Measurements from ENCODE around the gene FXR1. TPM values are rescaled to one million over a fixed set of nuclear protein-coding genes. Genes with fewer than 3 reads are reported as not detected.
A peak's percentile ranks its signal among the peaks of the same experiment; 100 is the strongest.
"Not testable (repeated sequence)": the region's sequence is repeated elsewhere in the genome, so short reads cannot be mapped to it uniquely, and the experiment has no call there.

FXR1 gene
- total RNA-seq, 4 donors from 2014 or later, result 77.1 to 133 (median 95.8) TPM

GRCh38 chr3:180989291-180990163 lies 77.1 kb downstream of the FXR1 start, which contains the start of gene DNAJC19:
DNAJC19 (minus strand) TSS chr3:180989736; CDS start chr3:180989602, 134 bp downstream.
- peak in 2 of 5 experiments; percentile 21 to 28 for TF ChIP-seq CTCF (IDR thresholded peaks at IDR 0.05)
- peak; percentile 27 to 98 for TF ChIP-seq EP300 (IDR thresholded peaks at IDR 0.05)
- TF ChIP-seq POLR2A (IDR thresholded peaks at IDR 0.05), result peak; percentile 54 to 79
- no peaks in the 10 kb centered on the region for H3K27me3 ChIP-seq
- H3K9me3 ChIP-seq, result no peaks in the 10 kb centered on the region
- 1% methylated on average over 34 to 36 of the region's 43 CpGs for WGBS, 2 donors
- peak within 1 kb of the TSS; percentile 83 to 91 (median 90) for H3K4me3 ChIP-seq
- H3K4me1 ChIP-seq, result peaks cover 0 to 36% (median 12%) of the 10 kb centered on the region in 4 donors
- peak; percentile 81 to 90 for DNase-seq (ENCODE audit: low spot score in 2 of 2)
- H3K27ac ChIP-seq, result peak within 1 kb of the TSS; percentile 86 to 96 (median 92)
- peaks cover 0 to 28% (median 0%) of the 10 kb centered on the region in 3 donors for H3K36me3 ChIP-seq

- Histone ChIP-seq H3K9me3 (no peaks in the 10 kb centered on the region), H3K4me1 (peaks cover 0 to 36% (median 12%) of the 10 kb centered on the region in 4 donors), H3K4me3 (peak overlapping the region; percentile 83 to 91 (median 90)), H3K27ac (peak overlapping the region; percentile 86 to 96 (median 92)), H3K36me3 (peaks cover 0 to 21% (median 0%) of the 10 kb centered on the region in 3 donors), H3K27me3 (no peaks in the 10 kb centered on the region)
- TF ChIP-seq CTCF (IDR thresholded peaks at IDR 0.05) (no peak), POLR2A (IDR thresholded peaks at IDR 0.05) (no peak), EP300 (IDR thresholded peaks at IDR 0.05) (no peak)
- WGBS, 2 donors, result 18 to 27% methylated on average over 2 of the region's 2 CpGs
- DNase-seq (ENCODE audit: low spot score in 2 of 2), result no peak
Observed at GRCh38 chr3:180990505-180990904, 78.0 kb downstream of the FXR1 start.

- no peak for TF ChIP-seq CTCF (IDR thresholded peaks at IDR 0.05)
- TF ChIP-seq EP300 (IDR thresholded peaks at IDR 0.05), result no peak
- no peaks in the 10 kb centered on the region for H3K27me3 ChIP-seq
- H3K9me3 ChIP-seq, result peaks cover 0 to 16% (median 4%) of the 10 kb centered on the region in 4 donors
- no peak overlapping the region for H3K27ac ChIP-seq
- no peaks in the 10 kb centered on the region for H3K4me1 ChIP-seq
- WGBS, 2 donors, result 78 to 84% methylated on average over 2 of the region's 2 CpGs
- no peaks in the 10 kb centered on the region for H3K36me3 ChIP-seq
- DNase-seq (ENCODE audit: low spot score in 2 of 2), result no peak
- H3K4me3 ChIP-seq, result no peak overlapping the region
Observed at GRCh38 chr3:180996415-180996932, 84.0 kb downstream of the FXR1 start.

- H3K27ac ChIP-seq; DNase-seq (ENCODE audit: low spot score in 2 of 2); H3K4me1 ChIP-seq; H3K27me3 ChIP-seq; H3K36me3 ChIP-seq; H3K4me3 ChIP-seq: not testable (repeated sequence)
- 86 to 88% methylated on average over 4 of the region's 4 CpGs for WGBS, 2 donors
- H3K9me3 ChIP-seq, result peaks cover 0 to 28% (median 6%) of the 10 kb centered on the region in 4 donors
Observed at GRCh38 chr3:181002331-181002730, 89.9 kb downstream of the FXR1 start.

GRCh38 chr3:181003469-181003868 lies 91.0 kb downstream of the FXR1 start:
- 58 to 73% methylated on average over 2 of the region's 2 CpGs for whole genome bisulfite sequencing, 2 donors
- not testable (repeated sequence) for H3K27me3 ChIP-seq
- peaks cover 0 to 28% (median 6%) of the 10 kb centered on the region in 4 donors for H3K9me3 ChIP-seq

GRCh38 chr3:181006541-181006940 lies 94.1 kb downstream of the FXR1 start:
- Histone ChIP-seq H3K36me3 (no peaks in the 10 kb centered on the region), H3K9me3 (peaks cover 0 to 12% (median 2%) of the 10 kb centered on the region in 4 donors), H3K4me3 (no peak overlapping the region), H3K27ac (no peak overlapping the region), H3K4me1 (no peaks in the 10 kb centered on the region), H3K27me3 (no peaks in the 10 kb centered on the region)
- no peak for DNase-seq (ENCODE audit: low spot score in 2 of 2)
- TF ChIP-seq CTCF (IDR thresholded peaks at IDR 0.05) (no peak), EP300 (IDR thresholded peaks at IDR 0.05) (no peak), POLR2A (IDR thresholded peaks at IDR 0.05) (no peak)
- WGBS, 2 donors, result 84 to 88% methylated on average over 7 of the region's 7 CpGs

More at GRCh38 chr3:181003469-181003868, 91.0 kb downstream of the FXR1 start:
- not testable (repeated sequence) for H3K27ac ChIP-seq; H3K4me1 ChIP-seq; H3K36me3 ChIP-seq; DNase-seq (ENCODE audit: low spot score in 2 of 2); H3K4me3 ChIP-seq
